Loucy (cell line): ENCODE results near the gene ENTHD1.

Experiments used
- H2AFZ ChIP-seq: fragments of 200-600 bp; sonication (generic); 2 replicates; pipeline ENCODE4 v1.6.0; 2016; ENCODE audit warnings: antibody characterized with exemption, mild to moderate bottlenecking, low read length, moderate library complexity
- H3F3A ChIP-seq: fragments of 200-600 bp; 2 replicates; pipeline ENCODE4 v1.6.0; 2016; ENCODE audit warnings: antibody characterized with exemption, low read depth, mild to moderate bottlenecking
- H3K27me3 ChIP-seq: fragments of 200-600 bp; sonication (generic); 2 replicates; pipeline ENCODE4 v1.6.1; 2014; ENCODE audit warnings: low read length, mild to moderate bottlenecking; ENCODE audit not compliant: insufficient read depth, poor library complexity, severe bottlenecking
- H3K36me3 ChIP-seq: fragments of 200-600 bp; sonication (generic); 2 replicates; pipeline ENCODE4 v1.6.1; 2016; ENCODE audit warnings: low read length; ENCODE audit not compliant: insufficient read depth
- H3K4me1 ChIP-seq: fragments of 200-600 bp; sonication (generic); 2 replicates; pipeline ENCODE4 v1.5.1; 2014; ENCODE audit warnings: low read length, mild to moderate bottlenecking; ENCODE audit not compliant: insufficient read depth, poor library complexity, severe bottlenecking
- H3K4me2 ChIP-seq: fragments of 200-600 bp; sonication (generic); 2 replicates; pipeline ENCODE4 v1.6.0; 2014; ENCODE audit warnings: antibody characterized with exemption, low read length, low read depth, mild to moderate bottlenecking; ENCODE audit not compliant: poor library complexity, severe bottlenecking
- H3K4me3 ChIP-seq: fragments of 200-600 bp; sonication (generic); 2 replicates; pipeline ENCODE4 v1.5.1; 2014; ENCODE audit warnings: low read length, mild to moderate bottlenecking, mixed read lengths; ENCODE audit not compliant: poor library complexity, severe bottlenecking
- H3K79me2 ChIP-seq: fragments of 200-600 bp; sonication (generic); 2 replicates; pipeline ENCODE4 v1.6.1; 2014; ENCODE audit warnings: low read length; ENCODE audit not compliant: insufficient read depth
- H3K9ac ChIP-seq: fragments of 200-600 bp; sonication (generic); 2 replicates; pipeline ENCODE4 v1.6.0; 2014; ENCODE audit warnings: mild to moderate bottlenecking, low read depth, low read length, moderate library complexity; ENCODE audit not compliant: poor library complexity, severe bottlenecking
- H3K9me2 ChIP-seq: fragments of 200-600 bp; sonication (generic); replicated peaks from 2 replicates; pipeline ENCODE4 v1.6.1; 2016; ENCODE audit warnings: low read depth, low read length, mixed read lengths
- H3K9me3 ChIP-seq: fragments of 200-600 bp; sonication (generic); 2 replicates; pipeline ENCODE4 v1.6.1; 2014; ENCODE audit warnings: mild to moderate bottlenecking, antibody characterized with exemption, low read length, low read depth; ENCODE audit not compliant: insufficient read depth
- H4K20me1 ChIP-seq: fragments of 200-600 bp; sonication (generic); 2 replicates; pipeline ENCODE4 v1.6.0; 2014; ENCODE audit warnings: antibody characterized with exemption, low read length, mild to moderate bottlenecking; ENCODE audit not compliant: insufficient read depth, poor library complexity, severe bottlenecking
- EZH2phosphoT487 ChIP-seq: fragments of 200-600 bp; IDR thresholded peaks from 2 replicates; pipeline ENCODE4 v1.6.1; 2018; ENCODE audit warnings: antibody characterized with exemption, mild to moderate bottlenecking, moderate library complexity, borderline replicate concordance
- TF ChIP-seq, protein P1 (sequence below): fragments of 200-600 bp; sonication (generic); conservative IDR thresholded peaks from 2 replicates; pipeline ENCODE4 v1.5.1; 2014; ENCODE audit warnings: mild to moderate bottlenecking, antibody characterized with exemption, low read length

The ENTHD1 gene

DNA sequence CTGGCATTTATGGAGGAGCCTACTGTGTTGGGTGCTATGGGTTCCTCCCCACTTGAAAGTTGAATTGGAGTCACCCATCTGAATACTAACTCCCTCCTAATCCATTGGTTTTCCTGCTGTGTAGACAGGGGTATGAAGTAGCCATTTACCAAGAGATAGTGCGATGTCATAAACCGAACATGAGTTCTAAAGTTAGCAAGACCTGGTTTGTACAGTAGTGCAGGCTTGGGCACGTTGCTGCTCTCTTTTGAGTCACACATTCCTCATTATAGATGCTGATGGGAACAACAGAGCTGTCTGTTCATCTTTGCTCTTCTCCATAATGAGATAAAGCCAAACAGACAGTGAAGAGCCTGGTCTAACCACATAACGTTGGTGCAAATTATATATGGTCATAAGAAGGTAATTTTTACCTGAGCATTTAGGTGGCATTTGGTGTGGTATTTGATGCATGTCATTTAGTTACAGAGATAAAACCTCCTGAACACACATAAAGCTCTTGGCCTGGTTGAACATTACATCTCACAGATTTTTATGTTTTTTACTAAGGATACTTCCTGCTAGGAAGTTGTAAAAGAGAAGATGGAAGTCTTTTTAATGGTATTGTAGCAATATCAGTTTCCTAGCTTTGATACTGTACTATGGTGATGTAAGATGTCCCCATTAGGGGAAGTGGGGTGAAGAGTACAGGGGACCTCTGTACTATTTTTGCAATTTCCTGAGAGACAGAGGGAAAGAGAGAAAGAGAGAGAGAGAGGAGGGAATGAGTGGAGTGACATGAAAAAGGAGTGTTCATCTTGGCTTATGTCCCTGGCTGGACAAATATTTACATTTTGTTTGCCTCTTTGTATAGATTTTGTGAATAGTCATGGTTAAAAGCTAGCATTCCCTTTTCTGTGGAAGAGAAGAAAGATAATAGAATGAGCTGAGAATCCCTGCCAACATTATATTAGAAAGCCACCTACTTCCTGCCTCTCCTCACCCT is 35.3 kb upstream of the ENTHD1 start:
- H3K9me3 ChIP-seq: no peaks in the 10 kb centered on the region
- peaks cover 39% of the 10 kb centered on the region; the same call in 1 of the 2 replicates for H3K36me3 ChIP-seq
- H3F3A ChIP-seq: no peaks in the 10 kb centered on the region
- TF ChIP-seq, protein P1, sequence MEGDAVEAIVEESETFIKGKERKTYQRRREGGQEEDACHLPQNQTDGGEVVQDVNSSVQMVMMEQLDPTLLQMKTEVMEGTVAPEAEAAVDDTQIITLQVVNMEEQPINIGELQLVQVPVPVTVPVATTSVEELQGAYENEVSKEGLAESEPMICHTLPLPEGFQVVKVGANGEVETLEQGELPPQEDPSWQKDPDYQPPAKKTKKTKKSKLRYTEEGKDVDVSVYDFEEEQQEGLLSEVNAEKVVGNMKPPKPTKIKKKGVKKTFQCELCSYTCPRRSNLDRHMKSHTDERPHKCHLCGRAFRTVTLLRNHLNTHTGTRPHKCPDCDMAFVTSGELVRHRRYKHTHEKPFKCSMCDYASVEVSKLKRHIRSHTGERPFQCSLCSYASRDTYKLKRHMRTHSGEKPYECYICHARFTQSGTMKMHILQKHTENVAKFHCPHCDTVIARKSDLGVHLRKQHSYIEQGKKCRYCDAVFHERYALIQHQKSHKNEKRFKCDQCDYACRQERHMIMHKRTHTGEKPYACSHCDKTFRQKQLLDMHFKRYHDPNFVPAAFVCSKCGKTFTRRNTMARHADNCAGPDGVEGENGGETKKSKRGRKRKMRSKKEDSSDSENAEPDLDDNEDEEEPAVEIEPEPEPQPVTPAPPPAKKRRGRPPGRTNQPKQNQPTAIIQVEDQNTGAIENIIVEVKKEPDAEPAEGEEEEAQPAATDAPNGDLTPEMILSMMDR: no peak
- TF ChIP-seq EZH2phosphoT487: no peak
- H3K9ac ChIP-seq: no peak overlapping the region
- H3K4me2 ChIP-seq: peak overlapping the region; percentile 33
- H3K27me3 ChIP-seq: no peaks in the 10 kb centered on the region
- H3K9me2 ChIP-seq: no peaks in the 10 kb centered on the region
- no peak overlapping the region for H2AFZ ChIP-seq
- H4K20me1 ChIP-seq: peaks cover 83% of the 10 kb centered on the region
- H3K4me3 ChIP-seq: peak overlapping the region; percentile 4
- peaks cover 100% of the 10 kb centered on the region for H3K79me2 ChIP-seq
- H3K4me1 ChIP-seq: peaks cover 95% of the 10 kb centered on the region

DNA sequence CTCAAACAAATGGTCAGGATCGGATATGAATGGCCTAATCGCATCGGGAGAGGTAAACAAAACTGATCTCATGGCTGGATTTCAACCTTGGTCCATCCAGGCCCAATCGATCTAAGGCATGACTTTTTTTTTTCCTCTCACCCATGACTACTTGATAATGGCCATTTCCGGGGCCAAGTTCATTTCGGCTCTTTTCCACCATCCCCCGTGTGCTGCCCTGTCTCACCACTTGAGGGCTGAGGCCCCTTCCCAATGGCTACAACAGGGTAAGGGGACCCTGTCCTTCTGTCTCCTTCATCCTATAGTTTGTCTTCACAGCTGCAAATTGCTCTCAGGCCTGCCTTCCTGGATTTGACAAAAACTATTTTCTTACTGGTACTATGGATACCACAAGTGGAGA is 34.0 kb upstream of the ENTHD1 start:
- Histone ChIP-seq H3K4me2 (peak overlapping the region; percentile 63), H3K27me3 (no peaks in the 10 kb centered on the region), H3K9ac (peak overlapping the region; percentile 35), H3K79me2 (peaks cover 100% of the 10 kb centered on the region), H2AFZ (no peak overlapping the region), H3K4me1 (peaks cover 86% of the 10 kb centered on the region), H3K4me3 (no peak overlapping the region), H3K9me2 (no peaks in the 10 kb centered on the region), H3K9me3 (no peaks in the 10 kb centered on the region), H3K36me3 (peaks cover 40% of the 10 kb centered on the region; the same call in 1 of the 2 replicates), H4K20me1 (peaks cover 92% of the 10 kb centered on the region), H3F3A (no peaks in the 10 kb centered on the region)
- TF ChIP-seq, protein P1: peak; percentile 65
- no peak for TF ChIP-seq EZH2phosphoT487

DNA sequence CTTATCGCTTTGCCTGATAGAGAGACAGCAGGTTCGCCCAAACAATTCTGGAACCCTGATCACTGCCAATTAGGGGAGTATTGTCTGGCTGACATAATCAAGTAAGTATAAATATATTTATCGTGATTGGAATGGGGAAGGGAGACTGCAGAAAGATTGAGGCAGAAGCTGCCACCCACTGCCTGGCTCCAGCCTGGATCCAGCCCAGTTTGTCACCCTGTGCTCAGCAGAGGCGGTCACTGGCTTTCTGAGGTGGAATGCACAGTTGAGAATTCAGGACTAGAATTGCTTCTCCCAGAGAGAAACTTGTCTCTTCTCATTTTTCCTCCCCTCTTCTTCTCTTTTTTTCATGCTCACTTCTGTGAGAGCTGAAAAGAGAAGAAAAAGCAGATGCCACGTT is 33.2 kb upstream of the ENTHD1 start:
- no peaks in the 10 kb centered on the region for H3K27me3 ChIP-seq
- H3K4me2 ChIP-seq: peak overlapping the region; percentile 63
- peaks cover 87% of the 10 kb centered on the region for H3K4me1 ChIP-seq

More for the DNA sequence above, 33.2 kb upstream of the ENTHD1 start:
- H3K79me2 ChIP-seq: peaks cover 100% of the 10 kb centered on the region
- peak overlapping the region; percentile 41 for H3K4me3 ChIP-seq
- H3K9me2 ChIP-seq: no peaks in the 10 kb centered on the region
- peak overlapping the region; percentile 35 for H3K9ac ChIP-seq
- TF ChIP-seq, protein P1: no peak
- no peak for TF ChIP-seq EZH2phosphoT487
- peaks cover 47% of the 10 kb centered on the region; the same call in 1 of the 2 replicates for H3K36me3 ChIP-seq
- peaks cover 94% of the 10 kb centered on the region for H4K20me1 ChIP-seq
- no peaks in the 10 kb centered on the region for H3F3A ChIP-seq
- H3K9me3 ChIP-seq: no peaks in the 10 kb centered on the region
- no peak overlapping the region for H2AFZ ChIP-seq
